AG08395 (cell line): Measurements from ENCODE around the gene ITPKC.
A peak's percentile ranks its signal among the peaks of the same experiment; 100 is the strongest.

Experiments used
- DNase-seq: peaks from one replicate; pipeline ENCODE4 v3.0.0; 2012; ENCODE audit warnings: mixed read lengths, low spot score

ITPKC gene

GRCh38 chr19:40690050-40690692, 26.7 kb upstream of the ITPKC start, which contains the start of gene NUMBL:
Gene NUMBL (minus strand): TSS chr19:40690651. CDS start chr19:40690483, 168 bp downstream.
- no peak for DNase-seq

GRCh38 chr19:40690693-40691420, 26.1 kb upstream of the ITPKC start:
- peak; percentile 98 for DNase-seq

DNA sequence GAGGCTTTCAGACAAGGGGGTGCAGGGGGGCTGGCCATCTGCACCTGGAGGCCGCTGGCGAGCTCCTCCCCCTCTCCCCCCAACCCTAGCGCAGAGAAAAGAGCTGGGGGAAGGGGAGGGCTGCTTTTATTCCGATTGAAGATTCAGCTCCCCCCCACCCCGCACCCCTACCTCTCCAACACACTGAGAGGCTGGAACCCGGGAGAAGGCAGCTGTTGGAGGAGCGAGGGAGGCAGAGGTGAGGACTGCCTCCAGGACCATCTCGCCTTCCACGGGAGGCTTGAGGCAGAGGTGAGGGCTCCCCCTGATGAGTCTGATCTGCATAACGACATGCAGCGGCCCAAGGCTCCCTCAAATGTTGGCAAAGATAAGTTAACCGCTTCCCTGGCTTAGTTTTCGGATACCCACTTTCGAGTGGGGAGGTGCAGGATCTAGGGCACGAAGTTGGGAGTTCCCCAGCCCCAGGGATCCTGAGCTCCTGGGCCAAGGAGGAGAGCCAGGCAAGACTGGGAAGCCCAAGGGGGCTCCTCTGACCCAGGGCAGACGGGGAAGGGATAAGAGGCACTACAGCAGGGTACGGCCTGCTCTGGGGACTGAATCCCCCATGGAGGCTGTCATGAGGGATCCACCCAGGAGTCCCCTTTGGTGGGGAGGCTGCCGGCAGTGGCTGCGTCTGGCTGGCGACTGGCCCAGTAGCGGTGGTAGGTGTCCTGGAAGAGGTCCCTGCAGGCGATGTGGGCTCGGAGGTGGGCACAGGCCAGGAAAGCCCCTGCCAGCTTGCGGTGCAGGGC, 25.3 kb upstream of the ITPKC start:
- no peak for DNase-seq

DNA sequence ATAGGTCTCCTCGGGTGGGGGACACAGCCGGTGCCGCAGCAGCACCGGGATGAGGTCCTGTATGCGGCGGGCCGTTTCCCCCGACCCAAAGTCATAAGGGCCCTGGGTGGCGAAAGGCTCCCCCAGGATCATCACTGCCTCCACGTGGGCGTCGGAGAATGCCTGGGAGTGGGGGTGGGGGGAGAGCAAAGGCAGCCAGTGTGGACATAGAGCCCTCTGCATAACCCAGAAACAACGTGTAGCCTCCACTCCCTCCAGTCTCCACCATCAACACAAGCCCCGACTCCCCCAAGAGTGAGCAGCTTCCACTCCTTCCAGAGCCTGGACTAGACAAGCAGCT, 24.7 kb upstream of the ITPKC start:
- no peak for DNase-seq

GRCh38 chr19:40693150-40693788, 23.6 kb upstream of the ITPKC start:
- no peak for DNase-seq

DNA sequence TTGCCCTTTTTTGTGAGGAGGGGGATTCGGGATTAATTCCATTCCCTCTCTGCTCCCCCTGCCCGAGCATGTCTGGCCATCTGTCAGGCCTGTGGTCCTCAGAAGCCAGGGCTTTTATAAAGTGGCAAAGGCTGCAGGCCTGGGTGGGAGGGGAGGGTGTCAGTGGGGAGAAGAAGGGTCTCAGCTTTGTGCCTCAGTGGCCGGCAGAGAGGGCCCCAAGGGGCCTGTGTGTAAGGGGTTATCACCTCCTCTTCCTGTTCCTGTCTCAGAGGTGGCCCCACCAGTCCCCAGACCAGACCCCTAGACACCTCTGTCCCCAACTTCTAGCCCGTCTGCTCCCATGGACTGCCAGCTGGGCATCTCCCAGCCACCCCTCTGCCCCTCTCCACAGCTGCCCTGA, 23.0 kb upstream of the ITPKC start:
- DNase-seq: no peak

DNA sequence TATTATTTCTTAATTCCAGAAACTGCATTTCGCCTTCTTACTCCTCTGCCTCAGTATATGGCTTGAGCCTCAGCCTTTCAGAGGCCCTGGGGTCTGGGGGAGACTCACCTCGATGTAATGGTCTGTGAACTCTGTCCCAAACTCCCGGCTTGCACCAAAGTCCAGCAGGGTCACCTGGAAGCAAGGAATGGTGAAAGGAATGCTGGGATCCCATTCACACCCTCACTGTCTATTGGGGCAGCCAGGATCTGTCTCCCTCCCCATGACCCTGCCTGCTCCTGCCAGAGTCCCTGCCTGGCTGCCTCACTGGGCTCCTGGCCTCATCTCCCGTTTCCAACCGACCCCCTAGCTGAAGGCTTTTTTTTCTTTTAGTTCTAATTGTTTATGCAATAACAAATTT, 21.0 kb upstream of the ITPKC start:
- no peak for DNase-seq

DNA sequence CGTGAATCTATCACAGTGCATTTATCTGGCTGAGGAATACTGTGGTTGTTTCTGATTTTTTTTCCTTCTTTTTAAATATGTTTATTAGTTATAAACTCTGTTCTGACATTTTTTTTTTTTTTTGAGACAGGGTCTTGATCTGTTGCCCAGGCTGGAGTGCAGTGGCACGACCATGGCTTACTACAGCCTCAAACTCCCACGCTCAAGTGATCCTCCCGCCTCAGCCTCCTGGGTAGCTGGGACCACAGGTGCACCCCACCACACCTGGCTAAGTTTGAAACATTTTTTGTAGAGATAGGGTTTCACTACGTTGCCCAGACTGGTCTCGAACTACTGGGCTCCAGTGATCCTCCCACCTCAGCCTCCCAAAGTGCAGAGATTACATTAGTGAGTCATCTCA, 19.9 kb upstream of the ITPKC start:
- no peak for DNase-seq

DNA sequence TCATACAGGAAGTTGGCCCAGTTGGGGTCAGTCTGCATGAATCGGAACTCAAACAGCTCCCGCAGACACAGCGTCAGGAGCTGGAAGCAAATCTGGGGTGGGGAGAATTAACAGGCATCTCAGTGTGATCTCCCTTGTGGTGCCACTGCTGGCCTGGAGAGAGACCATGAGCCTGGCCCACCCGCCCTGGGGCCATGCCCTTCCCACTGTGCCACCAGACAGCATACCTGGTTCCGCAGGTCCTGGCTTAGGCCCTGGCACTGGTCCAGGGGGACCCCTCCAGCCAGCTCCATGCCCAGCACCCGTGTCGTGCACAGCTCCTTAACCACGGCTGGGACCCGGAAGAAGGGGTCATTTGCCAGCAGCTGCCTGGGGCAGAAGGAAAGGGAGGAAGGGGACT, 16.8 kb upstream of the ITPKC start:
- DNase-seq: no peak

DNA sequence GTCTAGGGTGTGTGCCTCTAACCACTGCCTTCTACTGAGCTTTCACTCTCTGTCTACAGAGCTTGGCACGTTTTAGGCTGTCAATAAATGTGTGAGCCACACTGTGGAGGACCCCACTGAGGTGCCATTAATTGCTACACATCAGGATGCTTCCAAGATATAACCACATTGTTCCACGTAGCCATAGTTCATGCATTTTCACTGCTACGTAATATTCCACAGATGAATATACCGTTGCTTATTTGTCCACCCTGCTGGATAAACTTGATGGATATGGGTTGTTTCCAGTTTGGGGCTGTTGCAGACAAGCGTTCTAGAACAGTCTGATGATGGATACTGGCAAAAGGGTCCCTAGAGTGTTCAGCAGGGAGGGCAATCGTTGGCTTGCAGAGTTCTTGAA, 15.2 kb upstream of the ITPKC start:
- no peak for DNase-seq

DNA sequence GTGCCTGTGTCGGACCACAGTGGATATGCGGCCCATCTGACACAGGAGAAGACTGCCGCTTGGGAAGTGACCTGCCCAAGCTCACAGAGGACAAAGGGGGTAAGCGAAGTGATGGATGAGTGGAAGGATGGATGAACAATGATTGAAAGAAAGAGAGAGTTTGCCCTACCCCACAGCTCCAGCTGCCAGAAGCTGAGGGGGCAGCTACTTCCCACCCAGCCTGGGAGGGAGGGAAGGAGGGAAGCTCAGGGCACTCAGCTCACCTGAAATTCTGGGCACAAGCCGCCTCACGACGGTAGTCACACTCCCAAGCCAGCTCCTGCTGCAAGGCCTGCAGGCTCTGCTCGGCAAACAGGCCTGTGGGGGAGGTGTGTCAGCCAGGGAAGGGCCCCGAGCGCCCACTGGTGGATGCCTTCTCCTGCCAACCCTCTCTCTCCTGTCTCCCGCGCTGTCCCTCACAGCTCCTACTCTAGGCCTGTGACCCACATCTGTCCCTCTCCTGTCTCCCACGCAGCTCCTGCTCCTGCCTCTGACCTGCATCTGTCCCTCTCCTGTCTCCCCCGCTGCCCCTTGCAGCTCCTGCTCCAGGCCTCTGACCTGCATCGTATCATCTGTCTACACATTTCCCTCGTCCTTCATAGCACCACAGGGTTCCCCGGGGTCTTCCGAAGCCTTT, 14.4 kb upstream of the ITPKC start:
- no peak for DNase-seq

GRCh38 chr19:40703029-40703755, 13.7 kb upstream of the ITPKC start:
- no peak for DNase-seq

DNA sequence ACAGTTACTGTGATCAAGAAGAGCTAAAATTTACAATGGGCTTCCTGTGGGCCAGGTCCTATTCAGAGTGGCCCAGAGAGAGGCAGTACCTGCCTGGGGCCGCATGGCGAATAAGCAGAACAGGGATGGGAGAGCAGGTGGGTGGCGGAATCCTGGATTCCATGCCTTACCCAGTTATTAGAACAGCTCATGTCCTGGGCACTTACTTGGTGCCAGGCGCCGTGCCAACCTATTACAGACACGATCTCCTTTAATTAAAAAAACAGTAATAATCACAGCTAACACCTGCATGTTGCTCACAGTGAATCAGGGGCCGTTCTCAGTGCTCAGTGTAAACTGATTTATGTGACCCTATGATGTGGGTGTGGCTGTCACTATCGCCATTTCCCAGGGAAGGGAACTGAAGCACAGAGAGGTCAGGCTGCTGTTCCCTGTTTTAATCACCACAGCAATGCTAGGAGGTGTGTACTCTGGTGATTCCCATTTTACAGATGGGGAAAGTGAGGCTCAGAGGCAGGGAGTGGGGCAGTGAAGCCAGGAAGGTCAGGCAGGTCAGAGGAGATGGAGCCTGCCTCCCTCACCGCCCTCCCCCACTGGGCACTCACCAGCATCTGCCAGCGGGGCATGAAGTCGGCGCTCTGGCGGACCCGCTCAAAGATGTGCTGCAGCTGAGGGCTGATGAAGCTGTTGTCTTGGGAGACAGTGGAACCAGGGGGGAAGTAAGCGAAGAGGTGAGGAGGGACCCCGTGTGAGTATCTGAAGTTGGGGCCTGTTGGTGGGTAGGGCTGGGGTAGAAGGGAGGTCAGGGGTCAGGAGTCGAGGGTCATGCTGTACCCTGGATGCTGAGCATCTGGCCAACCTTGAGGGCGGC, 12.2 kb upstream of the ITPKC start:
- DNase-seq: no peak

DNA sequence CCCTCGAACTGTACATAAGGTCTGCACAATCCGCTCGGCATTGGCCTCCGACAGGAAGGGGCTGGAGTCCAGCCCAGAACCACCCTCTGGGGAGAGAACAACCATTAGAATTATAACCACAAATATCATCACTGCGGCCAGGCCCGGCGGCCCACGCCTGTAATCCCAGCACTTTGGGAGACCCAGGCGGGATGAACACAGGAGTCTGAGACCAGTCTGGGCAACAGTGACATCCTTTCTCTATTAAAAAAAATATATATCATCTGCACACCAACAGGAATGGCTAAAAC, 11.6 kb upstream of the ITPKC start:
- DNase-seq: no peak

DNA sequence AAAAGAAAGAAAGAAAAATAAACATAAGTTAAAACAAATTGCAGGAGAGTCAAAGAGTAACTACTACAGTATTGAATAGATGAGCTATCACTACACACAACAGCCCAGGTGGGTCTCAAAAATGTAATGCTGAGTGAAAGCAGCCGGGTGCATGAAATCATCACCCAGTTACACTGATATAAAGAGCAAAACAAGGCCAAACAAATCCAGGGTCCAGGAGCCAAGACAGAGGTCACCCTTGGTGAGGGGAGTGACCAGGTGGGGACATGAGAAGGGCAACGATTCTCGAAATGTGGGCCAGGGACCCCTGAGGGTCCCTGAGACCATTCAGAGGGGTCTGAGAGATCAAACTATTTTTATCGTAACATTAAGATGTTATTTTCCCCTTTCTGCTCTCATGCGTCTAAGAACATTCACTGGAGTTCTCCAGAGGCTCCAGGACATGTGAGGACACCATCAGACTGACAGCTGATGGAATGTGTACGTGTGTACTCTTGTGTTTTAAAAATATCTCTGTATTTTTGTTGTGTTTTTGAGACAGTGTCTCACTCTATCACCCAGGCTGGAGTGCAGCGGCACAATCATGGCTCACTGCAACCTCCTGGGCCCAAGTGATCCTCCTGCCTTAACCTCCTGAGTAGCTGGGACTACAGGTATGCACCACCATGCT, 10.8 kb upstream of the ITPKC start:
- no peak for DNase-seq

GRCh38 chr19:40707615-40708014, 9.3 kb upstream of the ITPKC start:
- no peak for DNase-seq

GRCh38 chr19:40709817-40710216, 7.1 kb upstream of the ITPKC start:
- no peak for DNase-seq

- DNase-seq: no peak
These were observed 3.0 kb upstream of the ITPKC start for GRCh38 chr19:40713939-40714338.

GRCh38 chr19:40714441-40715299, 2.2 kb upstream of the ITPKC start:
- DNase-seq: peak; percentile 93
